Neutrophil (primary cell): Measurements from ENCODE around the gene SH3D21.

Experiments
- H3K27ac ChIP-seq: fragments of 200-600 bp; sonication (generic); 2 replicates; pipeline ENCODE4 v1.5.1; 2016; ENCODE audit warnings: mild to moderate bottlenecking, moderate library complexity
- H3K27me3 ChIP-seq: fragments of 200-600 bp; sonication (generic); 2 replicates; pipeline ENCODE4 v1.6.0; 2016; ENCODE audit warnings: mild to moderate bottlenecking
- H3K36me3 ChIP-seq: fragments of 200-600 bp; sonication (generic); 2 replicates; pipeline ENCODE4 v1.5.1; 2017
- H3K4me1 ChIP-seq, 2 experiments: fragments of 200-600 bp in 1 of 2; sonication (generic) in 1 of 2; 1 replicate in 1 of 2; 2 replicates in 1 of 2; pipeline versions ENCODE4 v1.5.1 to v1.6.1; 2013 to 2016; ENCODE audit warnings: low read depth in 1 of 2, low read length in 1 of 2, mild to moderate bottlenecking in 1 of 2, moderate library complexity in 1 of 2; ENCODE audit not compliant: control insufficient read depth in 1 of 2, insufficient read depth in 1 of 2
- H3K4me3 ChIP-seq, 2 experiments: fragments of 200-600 bp in 1 of 2; sonication (generic) in 1 of 2; 1 replicate in 1 of 2; 2 replicates in 1 of 2; pipeline ENCODE4 v1.5.1; 2013 to 2016; ENCODE audit warnings: low read depth in 1 of 2, low read length in 1 of 2, mild to moderate bottlenecking in 1 of 2, moderate library complexity in 1 of 2
- H3K9me3 ChIP-seq: fragments of 200-600 bp; sonication (generic); 2 replicates; pipeline ENCODE4 v1.5.1; 2016
- TF ChIP-seq, protein P1 (sequence below): fragments of 200-600 bp; sonication (generic); IDR thresholded peaks from 2 replicates; pipeline ENCODE4 v1.5.1; 2016; ENCODE audit warnings: antibody characterized with exemption

SH3D21 gene

DNA sequence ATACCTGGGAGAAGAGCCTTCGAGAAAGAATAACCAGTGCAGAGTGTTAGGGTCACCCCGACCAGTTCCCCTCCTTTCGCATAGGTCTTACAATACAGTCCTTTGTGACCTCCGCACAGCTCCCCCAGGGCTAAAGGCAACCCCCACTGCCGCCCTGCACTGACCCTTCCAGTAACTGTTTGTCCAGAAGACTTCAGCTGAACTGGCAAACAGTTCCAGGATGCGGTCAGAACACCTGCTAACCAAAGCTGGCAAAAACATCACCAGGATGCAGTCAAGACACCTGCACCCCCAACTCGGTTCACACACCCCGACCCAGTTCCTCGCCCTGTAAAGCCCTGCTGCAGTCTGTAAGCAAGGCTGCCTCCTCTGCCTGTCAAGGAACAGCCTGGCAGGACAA, 23.6 kb downstream of the SH3D21 start:
- TF ChIP-seq, protein P1, sequence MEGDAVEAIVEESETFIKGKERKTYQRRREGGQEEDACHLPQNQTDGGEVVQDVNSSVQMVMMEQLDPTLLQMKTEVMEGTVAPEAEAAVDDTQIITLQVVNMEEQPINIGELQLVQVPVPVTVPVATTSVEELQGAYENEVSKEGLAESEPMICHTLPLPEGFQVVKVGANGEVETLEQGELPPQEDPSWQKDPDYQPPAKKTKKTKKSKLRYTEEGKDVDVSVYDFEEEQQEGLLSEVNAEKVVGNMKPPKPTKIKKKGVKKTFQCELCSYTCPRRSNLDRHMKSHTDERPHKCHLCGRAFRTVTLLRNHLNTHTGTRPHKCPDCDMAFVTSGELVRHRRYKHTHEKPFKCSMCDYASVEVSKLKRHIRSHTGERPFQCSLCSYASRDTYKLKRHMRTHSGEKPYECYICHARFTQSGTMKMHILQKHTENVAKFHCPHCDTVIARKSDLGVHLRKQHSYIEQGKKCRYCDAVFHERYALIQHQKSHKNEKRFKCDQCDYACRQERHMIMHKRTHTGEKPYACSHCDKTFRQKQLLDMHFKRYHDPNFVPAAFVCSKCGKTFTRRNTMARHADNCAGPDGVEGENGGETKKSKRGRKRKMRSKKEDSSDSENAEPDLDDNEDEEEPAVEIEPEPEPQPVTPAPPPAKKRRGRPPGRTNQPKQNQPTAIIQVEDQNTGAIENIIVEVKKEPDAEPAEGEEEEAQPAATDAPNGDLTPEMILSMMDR, result no peak
- H3K4me1 ChIP-seq, result no peaks in the 10 kb centered on the region
- no peak overlapping the region for H3K27ac ChIP-seq
- no peaks in the 10 kb centered on the region for H3K9me3 ChIP-seq
- H3K27me3 ChIP-seq, result peaks cover 18% of the 10 kb centered on the region
- H3K36me3 ChIP-seq, result no peaks in the 10 kb centered on the region
- H3K4me3 ChIP-seq, result no peak overlapping the region

DNA sequence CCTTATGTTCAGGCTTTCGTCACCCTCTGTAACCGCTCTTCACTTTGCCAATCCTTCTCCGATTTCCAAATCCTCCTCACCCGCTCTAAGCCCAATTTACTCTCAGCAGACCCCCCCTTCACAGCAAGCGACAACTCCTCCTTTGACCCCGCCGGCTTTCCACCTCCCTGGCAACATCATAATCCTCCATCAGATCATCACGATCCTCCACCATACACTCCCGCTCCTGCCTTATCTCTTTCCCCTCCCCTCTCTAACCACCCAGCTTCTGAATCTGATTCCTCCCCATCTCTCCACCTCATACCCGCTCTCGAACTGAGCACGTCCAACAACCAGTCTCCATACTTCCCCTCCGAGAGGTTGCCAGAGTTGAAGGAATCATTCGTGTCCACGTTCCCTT, 24.8 kb downstream of the SH3D21 start:
- no peaks in the 10 kb centered on the region for H3K4me1 ChIP-seq
- no peak overlapping the region for H3K27ac ChIP-seq
- TF ChIP-seq, protein P1, result no peak
- no peaks in the 10 kb centered on the region for H3K36me3 ChIP-seq
- no peaks in the 10 kb centered on the region for H3K9me3 ChIP-seq
- H3K4me3 ChIP-seq, result no peak overlapping the region
- peaks cover 7% of the 10 kb centered on the region for H3K27me3 ChIP-seq

DNA sequence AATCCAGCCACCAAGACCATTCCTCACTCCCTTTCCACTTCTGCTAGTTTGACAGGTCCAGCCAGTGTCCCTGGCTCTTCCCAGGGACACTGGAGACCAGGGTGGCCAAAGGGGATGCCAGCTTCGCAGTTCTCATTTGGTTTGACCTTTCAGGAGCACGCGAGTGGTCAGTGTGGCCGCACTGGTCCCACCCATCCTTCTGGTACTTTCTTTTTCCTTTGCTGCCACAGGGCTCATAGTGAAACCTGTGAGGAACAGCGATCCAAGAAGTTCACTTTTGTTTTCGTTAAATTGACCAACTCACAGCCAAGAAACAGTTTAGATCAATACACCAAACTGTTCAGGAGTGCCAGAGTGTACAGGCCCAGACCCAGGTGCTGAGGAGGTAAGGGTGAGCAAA, 31.7 kb downstream of the SH3D21 start:
- H3K27ac ChIP-seq, result peak overlapping the region; percentile 88
- H3K27me3 ChIP-seq, result no peaks in the 10 kb centered on the region
- H3K4me1 ChIP-seq, result peaks cover 42 to 45% of the 10 kb centered on the region in 2 experiments
- H3K36me3 ChIP-seq, result peaks cover 39% of the 10 kb centered on the region
- no peak overlapping the region for H3K4me3 ChIP-seq
- no peaks in the 10 kb centered on the region for H3K9me3 ChIP-seq
- TF ChIP-seq, protein P1, result no peak

DNA sequence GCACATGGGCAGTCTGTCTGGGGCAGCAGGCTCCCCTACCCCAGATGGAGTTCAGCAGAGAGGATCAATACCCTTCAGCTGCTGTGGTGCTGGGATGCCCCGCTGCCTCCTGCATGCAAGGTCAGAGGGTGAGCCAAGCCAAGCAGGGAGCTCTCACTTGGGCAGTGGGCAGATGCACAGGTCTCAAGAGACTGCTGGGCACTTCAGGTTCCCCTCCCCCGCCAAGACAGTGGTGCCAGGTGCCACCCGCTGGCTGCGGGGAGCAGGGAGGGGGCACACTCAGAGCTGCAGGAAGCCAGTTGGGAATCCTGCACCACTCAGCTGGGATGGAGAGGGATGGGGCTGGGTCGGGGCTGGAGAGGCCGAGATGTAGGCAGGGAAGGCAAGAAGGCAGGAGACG, 33.0 kb downstream of the SH3D21 start:
- Histone ChIP-seq H3K27me3 (no peaks in the 10 kb centered on the region), H3K36me3 (peaks cover 53% of the 10 kb centered on the region), H3K4me1 (peaks cover 56 to 59% of the 10 kb centered on the region in 2 experiments), H3K9me3 (no peaks in the 10 kb centered on the region), H3K4me3 (peak overlapping the region in 1 of 2 experiments; percentile 22), H3K27ac (peak overlapping the region; percentile 88)
- TF ChIP-seq, protein P1, result no peak

DNA sequence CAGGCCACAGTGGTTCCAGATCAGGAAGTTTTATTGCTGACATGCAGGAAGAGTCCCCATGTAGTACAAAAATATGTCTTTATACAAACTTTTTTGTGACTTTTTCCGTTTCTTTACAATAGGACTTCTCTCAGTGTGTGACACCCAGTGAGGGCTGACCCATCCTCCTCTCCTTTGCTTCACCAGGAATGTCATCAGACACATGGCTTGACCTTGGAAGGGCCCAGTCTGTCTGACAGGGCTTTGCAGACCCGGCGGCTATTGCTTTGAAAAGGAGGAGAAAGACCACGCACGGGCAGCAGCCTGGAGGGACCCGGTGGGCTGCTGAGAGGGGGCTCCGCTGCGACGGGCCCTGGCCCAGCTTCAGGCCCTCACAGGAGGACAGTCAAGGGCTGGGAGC, 33.4 kb downstream of the SH3D21 start:
- TF ChIP-seq, protein P1, result no peak
- no peaks in the 10 kb centered on the region for H3K27me3 ChIP-seq
- H3K9me3 ChIP-seq, result no peaks in the 10 kb centered on the region
- H3K36me3 ChIP-seq, result peaks cover 57% of the 10 kb centered on the region
- peaks cover 60 to 62% of the 10 kb centered on the region in 2 experiments for H3K4me1 ChIP-seq
- H3K4me3 ChIP-seq, result no peak overlapping the region
- peak overlapping the region; percentile 88 for H3K27ac ChIP-seq
